GM12878 (cell line): ENCODE data around the gene AQP9.

ENCODE experiments used
- USF2 ChIP-seq: IDR thresholded peaks from 2 replicates; pipeline ENCODE4 v1.6.1; 2011; ENCODE audit warnings: low read depth, low read length, improper control_type of control experiment, borderline replicate concordance
- ZNF274 ChIP-seq: IDR thresholded peaks from one replicate; pipeline ENCODE4 v1.8.0; 2011; ENCODE audit not compliant: insufficient read length, insufficient read depth
- TF ChIP-seq, protein P1 (sequence below), 3 experiments: IDR thresholded peaks in 2 of 3; conservative IDR thresholded peaks in 1 of 3; 2 replicates each; pipeline ENCODE4 v1.5.1; 2011; ENCODE audit warnings: low read depth in 3 of 3, low read length in 3 of 3, mild to moderate bottlenecking in 3 of 3, control low read depth in 2 of 3, moderate library complexity in 2 of 3, inconsistent platforms in 1 of 3, mixed read lengths in 1 of 3; ENCODE audit not compliant: control insufficient read depth in 2 of 3, insufficient read depth in 1 of 3; ENCODE audit errors: extremely low read depth in 1 of 3

- TF ChIP-seq, protein P1, sequence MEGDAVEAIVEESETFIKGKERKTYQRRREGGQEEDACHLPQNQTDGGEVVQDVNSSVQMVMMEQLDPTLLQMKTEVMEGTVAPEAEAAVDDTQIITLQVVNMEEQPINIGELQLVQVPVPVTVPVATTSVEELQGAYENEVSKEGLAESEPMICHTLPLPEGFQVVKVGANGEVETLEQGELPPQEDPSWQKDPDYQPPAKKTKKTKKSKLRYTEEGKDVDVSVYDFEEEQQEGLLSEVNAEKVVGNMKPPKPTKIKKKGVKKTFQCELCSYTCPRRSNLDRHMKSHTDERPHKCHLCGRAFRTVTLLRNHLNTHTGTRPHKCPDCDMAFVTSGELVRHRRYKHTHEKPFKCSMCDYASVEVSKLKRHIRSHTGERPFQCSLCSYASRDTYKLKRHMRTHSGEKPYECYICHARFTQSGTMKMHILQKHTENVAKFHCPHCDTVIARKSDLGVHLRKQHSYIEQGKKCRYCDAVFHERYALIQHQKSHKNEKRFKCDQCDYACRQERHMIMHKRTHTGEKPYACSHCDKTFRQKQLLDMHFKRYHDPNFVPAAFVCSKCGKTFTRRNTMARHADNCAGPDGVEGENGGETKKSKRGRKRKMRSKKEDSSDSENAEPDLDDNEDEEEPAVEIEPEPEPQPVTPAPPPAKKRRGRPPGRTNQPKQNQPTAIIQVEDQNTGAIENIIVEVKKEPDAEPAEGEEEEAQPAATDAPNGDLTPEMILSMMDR (IDR thresholded peaks at IDR 0.05 in 2 of 3, conservative IDR thresholded peaks at IDR 0.05 in 1 of 3; ENCODE audit: control insufficient read depth in 2 of 3, extremely low read depth in 1 of 3, insufficient read depth in 1 of 3, low read depth in 3 of 3, low read length in 3 of 3): no peak
- TF ChIP-seq ZNF274 (no peak), USF2 (no peak)
These were observed 3.3 kb upstream of the AQP9 start for GRCh38 chr15:58134886-58135285.
